Measurements from ENCODE around the gene FXYD4.

The FXYD4 gene

GRCh38 chr10:43344051-43344450, 27.4 kb upstream of the FXYD4 start:
- no peak for DNase-seq (ENCODE audit: low spot score)

- DNase-seq (ENCODE audit: low spot score): no peak
These were observed 23.4 kb upstream of the FXYD4 start for GRCh38 chr10:43347997-43348396.

GRCh38 chr10:43348511-43349312, 22.7 kb upstream of the FXYD4 start:
- peak; percentile 98 for DNase-seq (ENCODE audit: low spot score)

GRCh38 chr10:43350156-43350555, 21.3 kb upstream of the FXYD4 start:
- no peak for DNase-seq (ENCODE audit: low spot score)

GRCh38 chr10:43350686-43351085, 20.8 kb upstream of the FXYD4 start:
- DNase-seq (ENCODE audit: low spot score): no peak

GRCh38 chr10:43351301-43351700, 20.1 kb upstream of the FXYD4 start:
- DNase-seq (ENCODE audit: low spot score): no peak

GRCh38 chr10:43352951-43353350, 18.5 kb upstream of the FXYD4 start:
- no peak for DNase-seq (ENCODE audit: low spot score)

GRCh38 chr10:43353495-43354329, 17.7 kb upstream of the FXYD4 start:
- DNase-seq (ENCODE audit: low spot score): no peak

GRCh38 chr10:43354330-43354635, 17.2 kb upstream of the FXYD4 start:
- no peak for DNase-seq (ENCODE audit: low spot score)

GRCh38 chr10:43354879-43355380, 16.5 kb upstream of the FXYD4 start:
- DNase-seq (ENCODE audit: low spot score): no peak

GRCh38 chr10:43355749-43356371, 15.6 kb upstream of the FXYD4 start:
- DNase-seq (ENCODE audit: low spot score): no peak

GRCh38 chr10:43360086-43360485, 11.3 kb upstream of the FXYD4 start:
- no peak for DNase-seq (ENCODE audit: low spot score)

GRCh38 chr10:43361547-43362190, 9.8 kb upstream of the FXYD4 start:
- no peak for DNase-seq (ENCODE audit: low spot score)

GRCh38 chr10:43362191-43362839, 9.1 kb upstream of the FXYD4 start:
- DNase-seq (ENCODE audit: low spot score): peak; percentile 81

- DNase-seq (ENCODE audit: low spot score): no peak
These were observed 6.4 kb upstream of the FXYD4 start for GRCh38 chr10:43365001-43365400.

GRCh38 chr10:43369921-43370320, 1.5 kb upstream of the FXYD4 start:
- no peak for DNase-seq (ENCODE audit: low spot score)

- no peak for DNase-seq (ENCODE audit: low spot score)
These were observed 693 bp upstream of the FXYD4 start for GRCh38 chr10:43370671-43371215.

GRCh38 chr10:43372765-43373361, 1.4 kb downstream of the FXYD4 start:
- DNase-seq (ENCODE audit: low spot score): peak; percentile 98

GRCh38 chr10:43373461-43373860, 2.0 kb downstream of the FXYD4 start:
- DNase-seq (ENCODE audit: low spot score): no peak

GRCh38 chr10:43374194-43374593, 2.8 kb downstream of the FXYD4 start:
- DNase-seq (ENCODE audit: low spot score): no peak

- no peak for DNase-seq (ENCODE audit: low spot score)
These were observed 4.1 kb downstream of the FXYD4 start for GRCh38 chr10:43375401-43376020.

All from globus pallidus (tissue), 1 donor.